ENCODE measurements around the gene PLXNC1. TPM values are rescaled to one million over a fixed set of nuclear protein-coding genes. Genes with fewer than 3 reads are reported as not detected.

The PLXNC1 gene
- total and polyA plus RNA-seq, 9 of the 15 experiments (the other 6 are each of a cell fraction or from before 2014, with no cell fraction given): 0.08 to 0.87 (median 0.28) TPM

DNA sequence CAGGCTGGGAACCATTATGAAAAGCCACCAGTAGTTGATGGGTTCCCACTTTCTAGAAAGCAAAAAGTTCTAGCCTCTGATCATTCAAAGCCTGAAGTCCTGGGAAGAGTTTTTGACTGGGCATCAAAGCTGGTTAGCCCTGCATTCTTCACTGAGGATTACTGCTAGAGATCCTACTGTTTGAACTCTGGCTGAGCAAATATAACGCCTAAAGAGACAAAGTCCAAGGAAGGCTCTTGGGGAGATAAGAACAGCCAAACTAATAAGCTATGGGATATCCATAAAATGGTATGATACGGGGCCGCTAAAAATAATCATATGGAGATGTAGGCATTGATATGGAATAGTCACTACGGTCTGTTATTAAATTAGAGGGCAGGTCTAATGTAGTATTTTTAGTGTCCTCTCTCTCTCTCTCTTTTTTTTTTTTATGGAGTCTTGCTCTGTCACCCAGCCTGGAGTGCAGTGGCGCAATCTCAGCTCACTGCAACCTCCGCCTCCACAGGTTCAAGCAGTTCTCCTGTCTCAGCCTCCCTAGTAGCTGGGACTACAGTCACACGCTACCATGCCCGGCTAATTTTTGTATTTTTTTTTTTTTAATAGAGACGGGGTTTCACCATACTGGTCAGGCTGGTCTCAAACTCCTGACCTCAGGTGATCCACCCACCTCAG, 35.5 kb downstream of the PLXNC1 start:
- in situ Hi-C loops (cut with MboI): no loop called here
- BruUV-seq (replicated peaks): no TSS peak
- ATAC-seq (no peak), DNase-seq (ENCODE audit: extremely low read depth in 1 of 4, low spot score in 3 of 4) (no peak), FAIRE-seq (no peak)
- H3K27me3 ChIP-seq (ENCODE audit: control insufficient read depth in 2 of 2, insufficient read depth in 2 of 2, low read length in 2 of 2): peaks cover 9 to 31% of the 10 kb centered on the region in 2 experiments; a peak in 4 of 5 replicates
- no peak overlapping the region for H3K9ac ChIP-seq (ENCODE audit: insufficient read depth in 1 of 2, low read depth in 2 of 2, low read length in 2 of 2)
- H3K4me3 ChIP-seq: no peak overlapping the region
- ChIA-PET POLR2A (interaction anchor here (1.2 kb wide), 1 partner anchor 11 kb away, joined by 4 read pairs; no protein-coding TSS in a partner anchor), CTCF (ENCODE audit: low intra/inter-chr PET ratio) (no interaction called here)
- H3K27ac ChIP-seq (ENCODE audit: extremely low read depth, low read depth, low read length): no peak overlapping the region
- H3K36me3 ChIP-seq (ENCODE audit: control insufficient read depth, insufficient read depth, low read length): no peaks in the 10 kb centered on the region
- no peaks in the 10 kb centered on the region for H3K9me1 ChIP-seq (ENCODE audit: control insufficient read depth, insufficient read depth, low read length)
- no peaks in the 10 kb centered on the region for H3K79me2 ChIP-seq (ENCODE audit: control insufficient read depth, insufficient read depth, low read length)
- H3K4me2 ChIP-seq (ENCODE audit: insufficient read depth, low read length): no peak overlapping the region
- no peak overlapping the region for H2AFZ ChIP-seq (ENCODE audit: low read depth, low read length)
- intact Hi-C loops (cut with micrococcal nuclease): no loop called here
- 19% methylated on average over 9 of the region's 9 CpGs for WGBS (ENCODE audit: insufficient coverage, low coverage, missing lambda C conversion rate)
- H3K9me3 ChIP-seq (replicated peaks; ENCODE audit: control insufficient read depth, insufficient read depth, low read depth, low read length): no peaks in the 10 kb centered on the region
- peaks cover 2 to 5% of the 10 kb centered on the region in 2 experiments; a peak in 1 of 5 replicates for H3K4me1 ChIP-seq (replicated peaks in 1 of 2; ENCODE audit: control insufficient read depth in 2 of 2, insufficient read depth in 2 of 2, low read length in 2 of 2)
- TF ChIP-seq, protein P1, sequence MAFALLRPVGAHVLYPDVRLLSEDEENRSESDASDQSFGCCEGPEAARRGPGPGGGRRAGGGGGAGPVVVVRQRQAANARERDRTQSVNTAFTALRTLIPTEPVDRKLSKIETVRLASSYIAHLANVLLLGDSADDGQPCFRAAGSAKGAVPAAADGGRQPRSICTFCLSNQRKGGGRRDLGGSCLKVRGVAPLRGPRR (CRISPR knock-in tag; IDR thresholded peaks at IDR 0.05): no peak
- TF ChIP-seq MTA1 (IDR thresholded peaks at IDR 0.05; ENCODE audit: borderline replicate concordance) (no peak), PRPF4 (IDR thresholded peaks at IDR 0.05; ENCODE audit: insufficient read depth, low read depth, low read length, poor library complexity, severe bottlenecking) (no peak), CEBPB (tag; IDR thresholded peaks at IDR 0.05) (peak; percentile 23; the same call in 1 of the 2 replicates), KDM5B (IDR thresholded peaks at IDR 0.05; ENCODE audit: insufficient replicate concordance, low read depth, low read length) (no peak)
- no peaks in the 10 kb centered on the region for H4K20me1 ChIP-seq (replicated peaks; ENCODE audit: control insufficient read depth, insufficient read depth, low read length)

All from K562 (cell line).